OCI-LY1 (cell line): ENCODE data around the gene FGGY.

Experiments
- H2AFZ ChIP-seq: fragments of 200-600 bp; sonication (generic), shearing (Covaris generic); 2 replicates; pipeline ENCODE4 v1.6.0; 2014; ENCODE audit warnings: antibody characterized with exemption, mild to moderate bottlenecking, low read length
- H3F3A ChIP-seq: fragments of 200-600 bp; sonication (generic), shearing (Covaris generic); 2 replicates; pipeline ENCODE4 v1.6.0; 2014; ENCODE audit warnings: mild to moderate bottlenecking, antibody characterized with exemption, low read length, moderate library complexity; ENCODE audit not compliant: insufficient read depth
- H3K27ac ChIP-seq: fragments of 200-600 bp; sonication (generic); 2 replicates; pipeline ENCODE4 v1.5.1; 2014; ENCODE audit warnings: low read length, mixed run types, mild to moderate bottlenecking, low read depth; ENCODE audit not compliant: poor library complexity, severe bottlenecking
- H3K27me3 ChIP-seq: fragments of 200-600 bp; sonication (generic); 2 replicates; pipeline ENCODE4 v1.6.0; 2014; ENCODE audit warnings: antibody characterized with exemption, mild to moderate bottlenecking, low read length, moderate library complexity; ENCODE audit not compliant: insufficient read depth
- H3K36me3 ChIP-seq: fragments of 200-600 bp; sonication (generic); 2 replicates; pipeline ENCODE4 v1.6.1; 2014; ENCODE audit warnings: mild to moderate bottlenecking, antibody characterized with exemption, low read length, moderate library complexity, mixed read lengths; ENCODE audit not compliant: insufficient read depth
- H3K4me1 ChIP-seq: fragments of 200-600 bp; sonication (generic); 2 replicates; pipeline ENCODE4 v1.5.1; 2014; ENCODE audit warnings: mild to moderate bottlenecking, low read length, moderate library complexity; ENCODE audit not compliant: insufficient read depth, severe bottlenecking
- H3K4me2 ChIP-seq: fragments of 200-600 bp; sonication (generic), shearing (Covaris generic); 2 replicates; pipeline ENCODE4 v1.6.1; 2014; ENCODE audit warnings: low read length
- H3K4me3 ChIP-seq: fragments of 200-600 bp; sonication (generic); 2 replicates; pipeline ENCODE4 v1.5.1; 2014; ENCODE audit warnings: low read length, low read depth, mild to moderate bottlenecking, mixed read lengths; ENCODE audit not compliant: poor library complexity, severe bottlenecking
- H3K79me2 ChIP-seq: fragments of 200-600 bp; shearing (Covaris generic); 2 replicates; pipeline ENCODE4 v1.6.1; 2016; ENCODE audit warnings: mixed run types, low read length, mixed read lengths; ENCODE audit not compliant: insufficient read depth
- H3K9ac ChIP-seq: fragments of 200-600 bp; sonication (generic), shearing (Covaris generic); 2 replicates; pipeline ENCODE4 v1.6.1; 2014; ENCODE audit warnings: mild to moderate bottlenecking, low read length, mixed read lengths
- H3K9me2 ChIP-seq: fragments of 200-600 bp; sonication (generic), shearing (Covaris generic); 2 replicates; pipeline ENCODE4 v1.6.1; 2014; ENCODE audit warnings: low read depth, mild to moderate bottlenecking, low read length, mixed read lengths
- H3K9me3 ChIP-seq: fragments of 200-600 bp; shearing (Covaris generic); 2 replicates; pipeline ENCODE4 v1.6.1; 2014; ENCODE audit warnings: low read length, mixed read lengths
- H4K20me1 ChIP-seq: fragments of 200-600 bp; sonication (generic), shearing (Covaris generic); 2 replicates; pipeline ENCODE4 v1.6.0; 2016; ENCODE audit warnings: mild to moderate bottlenecking, low read length; ENCODE audit not compliant: insufficient read depth
- CTCF ChIP-seq: fragments of 200-600 bp; sonication (generic), shearing (Covaris generic); IDR thresholded peaks from 2 replicates; pipeline ENCODE4 v1.5.1; 2017; ENCODE audit warnings: mild to moderate bottlenecking, antibody characterized with exemption, low read length, moderate library complexity, mixed read lengths
- EZH2 ChIP-seq: fragments of 200-600 bp; sonication (generic), shearing (Covaris generic); IDR thresholded peaks from 2 replicates; pipeline ENCODE4 v1.8.0; 2017; ENCODE audit warnings: borderline replicate concordance, mixed run types, mild to moderate bottlenecking, antibody characterized with exemption, low read length, moderate library complexity, mixed read lengths

FGGY gene

GRCh38 chr1:59410457-59410856, 113.6 kb downstream of the FGGY start:
- Histone ChIP-seq H3K4me2 (no peak overlapping the region), H3F3A (no peaks in the 10 kb centered on the region), H2AFZ (no peak overlapping the region), H3K27ac (no peak overlapping the region), H3K36me3 (no peaks in the 10 kb centered on the region), H3K9me2 (no peaks in the 10 kb centered on the region), H3K9ac (no peak overlapping the region), H3K4me3 (no peak overlapping the region), H3K4me1 (no peaks in the 10 kb centered on the region), H3K9me3 (no peaks in the 10 kb centered on the region), H4K20me1 (no peaks in the 10 kb centered on the region), H3K27me3 (no peaks in the 10 kb centered on the region), H3K79me2 (no peaks in the 10 kb centered on the region)
- no peak for TF ChIP-seq CTCF
- no peak for TF ChIP-seq EZH2

GRCh38 chr1:59411147-59411546, 114.3 kb downstream of the FGGY start:
- Histone ChIP-seq H3K27me3 (no peaks in the 10 kb centered on the region), H3K4me1 (no peaks in the 10 kb centered on the region), H3F3A (no peaks in the 10 kb centered on the region), H3K36me3 (no peaks in the 10 kb centered on the region), H3K4me3 (no peak overlapping the region), H3K4me2 (no peak overlapping the region), H3K9me2 (no peaks in the 10 kb centered on the region), H3K9me3 (no peaks in the 10 kb centered on the region), H2AFZ (no peak overlapping the region), H3K79me2 (no peaks in the 10 kb centered on the region), H4K20me1 (no peaks in the 10 kb centered on the region), H3K27ac (no peak overlapping the region), H3K9ac (no peak overlapping the region)
- TF ChIP-seq EZH2: no peak
- no peak for TF ChIP-seq CTCF

GRCh38 chr1:59412718-59413326, 115.9 kb downstream of the FGGY start:
- TF ChIP-seq CTCF (no peak), EZH2 (no peak)
- Histone ChIP-seq H3K9ac (no peak overlapping the region), H3K79me2 (no peaks in the 10 kb centered on the region), H3K36me3 (no peaks in the 10 kb centered on the region), H3F3A (no peaks in the 10 kb centered on the region), H3K4me2 (no peak overlapping the region), H3K27me3 (no peaks in the 10 kb centered on the region), H3K27ac (no peak overlapping the region), H2AFZ (no peak overlapping the region), H3K4me1 (no peaks in the 10 kb centered on the region), H3K9me2 (no peaks in the 10 kb centered on the region), H3K4me3 (no peak overlapping the region), H3K9me3 (no peaks in the 10 kb centered on the region), H4K20me1 (no peaks in the 10 kb centered on the region)
